Endothelial cell of umbilical vein (primary cell): Measurements from ENCODE around the gene METTL24. TPM values are rescaled to one million over a fixed set of nuclear protein-coding genes. Genes with fewer than 3 reads are reported as not detected.
A peak's percentile ranks its signal among the peaks of the same experiment; 100 is the strongest.

ENCODE experiments used
- BruUV-seq: library from RNA; stranded (reverse); fragments of 400-500 nt; replicated peaks from 2 replicates; lab custom pipeline; 2021; lab: Mats Ljungman, UMichigan
- CTCF ChIA-PET: fragments of 300-600, 350-600 bp; sonication (Branson Sonifier 250); formaldehyde crosslinking; loops from one replicate; lab custom pipeline; 2021; ENCODE audit warnings: antibody characterized with exemption, inconsistent platforms; lab: Charles Lee
- POLR2A ChIA-PET: fragments of 300-600, 350-600 bp; sonication (Branson Sonifier 250); formaldehyde crosslinking; loops from one replicate; lab custom pipeline; 2021; ENCODE audit warnings: antibody characterized with exemption, inconsistent platforms; lab: Charles Lee
- DNase-seq: peaks from one replicate; pipeline ENCODE4 v3.0.0-alpha.2; 2011; ENCODE audit warnings: low read depth, low spot score
- FAIRE-seq: peaks from 2 replicates; lab custom pipeline; 2011; peaks lifted over from hg19 to GRCh38; lab: Jason Lieb, UNC
- H2AFZ ChIP-seq: 2 replicates; pipeline ENCODE4 v1.6.0; 2012; ENCODE audit warnings: low read depth, low read length, control low read depth, inconsistent platforms
- H3K27ac ChIP-seq: 2 replicates; pipeline ENCODE4 v1.5.1; 2011; ENCODE audit warnings: low read depth, mild to moderate bottlenecking, control low read depth, low read length, moderate library complexity; ENCODE audit not compliant: insufficient read depth
- H3K27me3 ChIP-seq, 2 experiments: 2 replicates each; pipeline versions ENCODE4 v1.6.0 to v1.6.1; 2011; ENCODE audit warnings: low read length in 2 of 2, mixed read lengths in 1 of 2; ENCODE audit not compliant: control insufficient read depth in 2 of 2, insufficient read depth in 2 of 2
- H3K36me3 ChIP-seq, 2 experiments: 2 replicates in 1 of 2; 3 replicates in 1 of 2; pipeline ENCODE4 v1.5.1; 2011; ENCODE audit warnings: low read length in 2 of 2, mild to moderate bottlenecking in 1 of 2, moderate library complexity in 1 of 2; ENCODE audit not compliant: control insufficient read depth in 2 of 2, insufficient read depth in 2 of 2; ENCODE audit errors: extremely low read depth in 1 of 2
- H3K4me1 ChIP-seq: 3 replicates; pipeline ENCODE4 v1.5.1; 2011; ENCODE audit warnings: mild to moderate bottlenecking, low read length; ENCODE audit not compliant: control insufficient read depth, insufficient read depth; ENCODE audit errors: extremely low read depth
- H3K4me2 ChIP-seq: 2 replicates; pipeline ENCODE4 v1.6.1; 2011; ENCODE audit warnings: low read length, control low read depth, mixed read lengths; ENCODE audit not compliant: insufficient read depth
- H3K4me3 ChIP-seq, 3 experiments: fragments of 200-600 bp in 1 of 3; sonication (generic), shearing (Covaris generic) in 1 of 3; replicated peaks in 1 of 3; 2 replicates each; pipeline ENCODE4 v1.5.1; 2011 to 2016; ENCODE audit warnings: control low read depth in 3 of 3, low read length in 3 of 3, mild to moderate bottlenecking in 2 of 3, inconsistent platforms in 1 of 3, low read depth in 1 of 3, moderate library complexity in 1 of 3; ENCODE audit not compliant: insufficient read depth in 1 of 3
- H3K79me2 ChIP-seq: 2 replicates; pipeline ENCODE4 v1.6.0; 2012; ENCODE audit warnings: low read length, inconsistent platforms; ENCODE audit not compliant: control insufficient read depth, insufficient read depth
- H3K9ac ChIP-seq: replicated peaks from 2 replicates; pipeline ENCODE3; 2011; ENCODE audit warnings: low read length, control low read depth; ENCODE audit not compliant: insufficient read depth; ENCODE audit errors: extremely low read depth
- H3K9me1 ChIP-seq: replicated peaks from 3 replicates; pipeline ENCODE4 v1.6.0; 2011; ENCODE audit warnings: mild to moderate bottlenecking, low read length; ENCODE audit not compliant: control insufficient read depth, insufficient read depth; ENCODE audit errors: extremely low read depth
- H3K9me3 ChIP-seq: replicated peaks from 2 replicates; pipeline ENCODE4 v1.5.1; 2012; ENCODE audit warnings: low read length, inconsistent platforms; ENCODE audit not compliant: control insufficient read depth, insufficient read depth
- H4K20me1 ChIP-seq: replicated peaks from 2 replicates; pipeline ENCODE3; 2011; ENCODE audit warnings: mild to moderate bottlenecking, low read length; ENCODE audit not compliant: control insufficient read depth, insufficient read depth; ENCODE audit errors: extremely low read depth
- EZH2 ChIP-seq: IDR thresholded peaks from 2 replicates; pipeline ENCODE4 v1.6.1; 2012; ENCODE audit warnings: borderline replicate concordance, low read depth, mild to moderate bottlenecking, moderate library complexity, low read length, inconsistent platforms; ENCODE audit not compliant: severe bottlenecking
- FOS ChIP-seq: IDR thresholded peaks from 2 replicates; pipeline ENCODE4 v1.6.1; 2011; ENCODE audit warnings: mild to moderate bottlenecking, low read length, moderate library complexity, borderline replicate concordance; ENCODE audit not compliant: insufficient read depth
- GATA2 ChIP-seq: IDR thresholded peaks from 2 replicates; pipeline ENCODE4 v1.7.0; 2011; ENCODE audit warnings: low read depth, mild to moderate bottlenecking, moderate library complexity, mixed read lengths, low read length; ENCODE audit not compliant: insufficient read length, insufficient read depth
- JUN ChIP-seq: IDR thresholded peaks from 2 replicates; pipeline ENCODE4 v1.6.1; 2011; ENCODE audit warnings: borderline replicate concordance, low read depth; ENCODE audit not compliant: insufficient read length, insufficient read depth
- MAX ChIP-seq: IDR thresholded peaks from 2 replicates; pipeline ENCODE4 v1.6.1; 2011; ENCODE audit not compliant: insufficient read depth, insufficient read length
- MYC ChIP-seq: IDR thresholded peaks from one replicate; pipeline ENCODE4 v1.6.1; 2011; ENCODE audit warnings: mild to moderate bottlenecking, low read depth, low read length
- POLR2A ChIP-seq: IDR thresholded peaks from 2 replicates; pipeline ENCODE4 v1.6.1; 2012; ENCODE audit warnings: low read depth, mild to moderate bottlenecking, control low read depth, low read length
- POLR2AphosphoS5 ChIP-seq: IDR thresholded peaks from 2 replicates; pipeline ENCODE4 v1.6.1; 2012; ENCODE audit warnings: low read depth, mild to moderate bottlenecking, control low read depth, low read length, moderate library complexity; ENCODE audit not compliant: insufficient read depth
- dilution Hi-C: fragments of 300-500 bp; cut with MboI; formaldehyde crosslinking; loops from one replicate; pipeline ENCODE4 v1.15.0; 2019; ENCODE audit warnings: low sequenced_read_pairs; ENCODE audit not compliant: extremely low pct_ligation_motif_present
- intact Hi-C: fragments of 100-400 bp; cut with micrococcal nuclease; formaldehyde crosslinking; loops from one replicate; pipeline ENCODE4 v1.10.0; 2022
- polyA plus RNA-seq, 4 experiments: library from polyadenylated mRNA; depleted of rRNA in 3 of 4; stranded (reverse) in 3 of 4; unstranded in 1 of 4; fragments of >200 nt; gene quantifications; 2 replicates each; pipeline versions ENCODE4 v1.2.1 to v1.2.3, GENCODE V29; 2011 to 2012; ENCODE audit warnings: missing spikeins in 1 of 4
- total RNA-seq: library from RNA; stranded (reverse); gene quantifications from 2 replicates; pipeline ENCODE4 v1.2.3, GENCODE V29; 2021
- TF ChIP-seq, protein P1 (sequence below), 2 donors: IDR thresholded peaks; 1 replicate in 1 of 2; 2 replicates in 1 of 2; pipeline ENCODE4 v1.5.1; 2011; ENCODE audit warnings: low read length in 2 of 2, mild to moderate bottlenecking in 2 of 2, moderate library complexity in 2 of 2, control low read depth in 1 of 2, inconsistent platforms in 1 of 2, low read depth in 1 of 2; ENCODE audit not compliant: insufficient read depth in 1 of 2; ENCODE audit errors: extremely low read depth in 1 of 2

The METTL24 gene
- total and polyA plus RNA-seq, 2 donors (not counting 3 experiments of a cell fraction or from before 2014, with no cell fraction given): not detected

DNA sequence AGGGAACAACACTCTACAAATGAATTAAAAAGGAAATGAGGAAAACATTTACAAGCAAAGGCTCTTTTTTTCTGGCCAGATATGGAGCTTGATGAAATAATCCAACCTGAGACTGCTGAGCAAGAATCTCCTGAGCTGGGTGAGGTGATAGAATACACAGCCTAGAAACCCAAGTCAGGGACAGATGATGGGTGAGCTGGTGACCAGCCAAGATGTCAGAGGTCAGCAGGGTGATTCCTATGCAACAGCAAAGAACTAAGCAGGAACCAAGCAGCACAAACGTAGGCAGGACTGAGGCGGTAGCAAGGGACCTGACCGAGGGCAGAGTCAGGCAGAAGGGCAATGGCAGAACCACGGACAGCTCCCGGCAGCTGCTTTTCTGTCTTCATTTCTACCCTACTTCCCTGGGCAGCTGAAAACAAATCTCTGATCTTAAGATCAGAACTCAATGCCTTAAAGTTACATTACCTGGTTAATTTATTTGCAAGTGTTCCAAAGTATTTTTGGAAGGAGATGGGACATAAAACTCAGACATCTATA is 102.9 kb downstream of the METTL24 start:
- DNase-seq (peak; percentile 36), FAIRE-seq (peak; percentile 75)
- no peak overlapping the region for H3K9ac ChIP-seq
- no peaks in the 10 kb centered on the region for H3K9me3 ChIP-seq
- POLR2A ChIA-PET: no interaction called here
- H3K27me3 ChIP-seq: no peaks in the 10 kb centered on the region
- H3K79me2 ChIP-seq: no peaks in the 10 kb centered on the region
- H3K27ac ChIP-seq: no peak overlapping the region
- no peaks in the 10 kb centered on the region for H3K4me1 ChIP-seq
- intact Hi-C loops: loop anchor here (1.0 kb wide), 1 partner anchor 277 kb away; the partner anchor contains the start of gene GPR6
- no TSS peak for BruUV-seq
- TF ChIP-seq FOS (no peak), POLR2A (no peak), MAX (no peak), GATA2 (no peak), MYC (no peak), EZH2 (no peak), JUN (no peak), POLR2AphosphoS5 (no peak)
- TF ChIP-seq, protein P1, sequence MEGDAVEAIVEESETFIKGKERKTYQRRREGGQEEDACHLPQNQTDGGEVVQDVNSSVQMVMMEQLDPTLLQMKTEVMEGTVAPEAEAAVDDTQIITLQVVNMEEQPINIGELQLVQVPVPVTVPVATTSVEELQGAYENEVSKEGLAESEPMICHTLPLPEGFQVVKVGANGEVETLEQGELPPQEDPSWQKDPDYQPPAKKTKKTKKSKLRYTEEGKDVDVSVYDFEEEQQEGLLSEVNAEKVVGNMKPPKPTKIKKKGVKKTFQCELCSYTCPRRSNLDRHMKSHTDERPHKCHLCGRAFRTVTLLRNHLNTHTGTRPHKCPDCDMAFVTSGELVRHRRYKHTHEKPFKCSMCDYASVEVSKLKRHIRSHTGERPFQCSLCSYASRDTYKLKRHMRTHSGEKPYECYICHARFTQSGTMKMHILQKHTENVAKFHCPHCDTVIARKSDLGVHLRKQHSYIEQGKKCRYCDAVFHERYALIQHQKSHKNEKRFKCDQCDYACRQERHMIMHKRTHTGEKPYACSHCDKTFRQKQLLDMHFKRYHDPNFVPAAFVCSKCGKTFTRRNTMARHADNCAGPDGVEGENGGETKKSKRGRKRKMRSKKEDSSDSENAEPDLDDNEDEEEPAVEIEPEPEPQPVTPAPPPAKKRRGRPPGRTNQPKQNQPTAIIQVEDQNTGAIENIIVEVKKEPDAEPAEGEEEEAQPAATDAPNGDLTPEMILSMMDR (IDR thresholded peaks at IDR 0.05; ENCODE audit: extremely low read depth in 1 of 2, insufficient read depth in 1 of 2, low read depth in 1 of 2, low read length in 2 of 2): no peak
- dilution Hi-C loops: no loop called here
- H3K4me3 ChIP-seq: no peak overlapping the region
- no peaks in the 10 kb centered on the region for H3K36me3 ChIP-seq
- H3K9me1 ChIP-seq: no peaks in the 10 kb centered on the region
- CTCF ChIA-PET: interaction anchor here (0.9 to 1.3 kb wide), 3 partner anchors 9 to 216 kb away, joined by 3 read pairs; no protein-coding TSS in a partner anchor
- H4K20me1 ChIP-seq: no peaks in the 10 kb centered on the region
- H3K4me2 ChIP-seq: no peak overlapping the region
- no peak overlapping the region for H2AFZ ChIP-seq
